Activated CD4-positive, CD25-positive, alpha-beta regulatory T cell treated with anti-CD3 and anti-CD28 coated beads, Interleukin-2, amount 50 U/mL, for 72 hours (primary cell): ENCODE measurements around the gene VWA8.
"Not testable (repeated sequence)": the region's sequence is repeated elsewhere in the genome, so short reads cannot be mapped to it uniquely, and the experiment has no call there.

Experiments used
- DNase-seq: peaks from one replicate; pipeline ENCODE4 v3.0.0; 2021

Gene VWA8

GRCh38 chr13:41639237-41639904 is 321.5 kb downstream of the VWA8 start:
- DNase-seq = no peak

DNA sequence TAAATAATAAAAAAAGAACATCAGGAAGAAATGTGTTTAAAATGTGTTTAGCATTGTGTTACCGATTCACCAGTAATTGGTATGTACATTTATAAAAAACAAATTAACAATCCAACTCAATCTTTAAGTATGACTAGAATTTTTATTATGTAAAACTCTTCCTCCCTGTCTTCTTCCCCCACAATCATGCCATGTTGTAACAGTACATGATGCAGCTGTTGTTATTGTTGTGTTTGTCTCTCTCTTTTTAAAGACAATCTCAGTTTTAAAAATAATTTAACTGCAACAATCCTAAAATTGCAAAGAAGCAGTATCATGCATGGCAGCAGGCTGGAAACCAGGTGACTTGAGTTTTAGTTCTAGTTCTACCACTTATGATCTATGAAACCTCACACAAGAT is 323.3 kb downstream of the VWA8 start:
- DNase-seq = no peak

GRCh38 chr13:41637032-41637431 is 323.9 kb downstream of the VWA8 start:
- DNase-seq = not testable (repeated sequence)

GRCh38 chr13:41636590-41636989 is 324.3 kb downstream of the VWA8 start:
- not testable (repeated sequence) for DNase-seq

- DNase-seq = no peak
Observed at GRCh38 chr13:41634407-41634806, 326.5 kb downstream of the VWA8 start.

- DNase-seq = no peak
Observed at GRCh38 chr13:41633776-41634175, 327.1 kb downstream of the VWA8 start.

DNA sequence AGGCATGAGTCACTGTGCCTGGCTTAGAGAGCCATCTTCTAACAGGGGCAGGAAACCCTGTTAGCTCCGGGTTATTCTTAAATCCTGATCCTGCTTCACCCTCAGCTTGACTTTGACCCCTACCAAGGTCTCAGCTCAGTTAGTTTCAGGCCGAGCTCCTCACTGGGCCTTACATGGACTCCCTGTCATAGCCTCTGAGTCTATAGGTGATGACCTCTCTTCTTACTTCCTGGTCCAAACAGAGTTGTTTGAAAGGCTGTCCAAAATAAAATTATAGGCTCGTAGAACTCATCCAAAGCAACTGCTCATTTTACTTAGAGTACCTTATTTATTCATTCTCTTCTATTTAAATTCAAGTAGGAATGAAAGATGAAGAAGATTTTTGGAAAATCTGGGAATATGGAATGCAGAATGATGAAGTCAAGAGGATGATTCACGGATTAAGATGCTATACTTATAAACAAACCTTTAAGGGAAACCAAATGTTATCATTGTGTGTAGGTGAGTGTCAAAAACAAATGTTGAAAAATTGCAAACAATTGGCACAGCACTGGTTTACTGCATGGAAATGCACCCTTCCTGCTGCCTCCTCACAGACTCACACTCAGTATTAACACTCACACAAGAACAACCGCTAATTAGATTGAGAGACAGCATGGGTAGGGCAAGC is 329.5 kb downstream of the VWA8 start:
- DNase-seq = no peak

DNA sequence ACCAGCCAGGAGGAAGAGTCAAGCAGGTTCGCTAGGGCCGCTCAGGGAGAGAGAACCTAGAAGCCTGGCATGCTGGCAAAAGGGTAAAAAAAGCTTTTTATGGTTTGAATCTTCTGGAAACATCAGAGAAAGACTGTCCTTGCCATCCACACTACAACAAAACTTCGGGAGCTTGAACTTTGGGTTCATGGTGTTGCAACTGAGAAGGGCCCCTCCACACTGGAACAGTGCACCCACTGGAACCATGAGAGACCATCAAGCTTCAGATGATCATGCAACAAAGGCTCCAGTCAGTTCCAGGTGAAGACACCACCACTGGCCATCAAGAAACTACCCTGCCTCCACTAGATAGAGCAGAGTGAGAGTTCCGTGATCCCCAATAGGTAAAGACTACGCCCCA is 333.5 kb downstream of the VWA8 start:
- no peak for DNase-seq

DNA sequence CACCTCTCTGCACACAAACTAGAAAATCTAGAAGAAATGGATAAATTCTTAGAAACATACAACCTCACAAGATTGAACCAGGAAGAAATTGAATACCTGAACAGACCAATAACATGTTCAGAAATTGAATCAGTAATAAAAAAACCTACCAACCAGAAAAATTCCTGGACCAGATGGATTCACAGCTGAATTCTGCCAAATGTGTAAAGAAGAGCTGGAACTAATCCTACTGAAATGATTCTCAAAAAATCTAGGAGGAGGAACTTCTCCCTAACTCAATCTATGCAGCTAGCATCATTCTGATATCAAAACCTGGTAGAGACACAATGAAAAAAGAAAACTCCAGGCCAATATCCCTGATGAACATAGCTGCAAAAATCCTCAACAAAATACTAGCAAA is 336.9 kb downstream of the VWA8 start:
- DNase-seq = no peak

DNA sequence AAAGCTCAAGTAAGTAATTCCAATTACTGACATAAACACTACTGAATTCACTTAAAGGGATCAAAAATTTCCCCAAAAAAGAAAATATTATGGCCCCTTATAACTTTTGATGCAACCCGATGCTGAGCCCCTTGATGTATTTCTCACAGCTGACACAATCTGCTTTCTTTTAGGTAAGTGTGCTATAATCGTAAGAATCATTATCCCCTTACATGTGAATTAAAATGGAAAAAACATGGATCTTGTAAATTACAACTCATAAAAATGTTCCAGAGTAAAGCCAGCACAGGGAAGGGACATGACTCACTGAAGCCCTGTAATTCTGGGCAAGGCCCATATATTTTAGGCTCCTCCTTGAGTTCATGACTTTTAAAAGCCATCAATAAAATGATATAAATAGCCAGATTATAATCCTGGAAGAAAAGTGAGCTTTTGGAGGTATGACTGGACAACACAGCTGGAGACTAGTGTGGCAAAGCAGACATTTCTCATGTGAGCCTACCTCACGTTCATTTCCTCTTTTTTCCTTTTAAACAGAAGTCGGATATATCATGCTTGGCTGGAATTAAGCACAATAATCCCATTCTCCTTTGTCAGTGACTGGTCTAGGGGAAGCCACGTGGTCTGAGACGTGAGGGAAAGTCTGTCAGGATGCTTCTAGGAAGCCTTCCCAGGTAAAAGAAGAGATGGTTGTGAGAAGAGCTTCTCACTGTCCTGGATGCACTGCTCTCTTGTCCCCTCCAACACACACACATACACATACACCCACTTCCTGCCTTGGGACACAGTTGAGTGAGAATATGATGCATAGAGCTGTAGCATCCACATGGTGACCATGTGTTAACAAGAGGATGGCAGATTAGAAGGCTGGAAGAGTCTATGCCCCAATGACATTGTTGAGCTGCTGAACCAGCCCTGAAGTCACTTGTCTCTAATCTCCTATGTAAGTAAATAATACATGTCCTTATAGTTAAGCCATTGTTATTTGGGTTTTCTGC is 338.2 kb downstream of the VWA8 start:
- DNase-seq = no peak

GRCh38 chr13:41621716-41622431 is 339.0 kb downstream of the VWA8 start:
- DNase-seq = no peak

GRCh38 chr13:41617633-41618032 is 343.3 kb downstream of the VWA8 start:
- DNase-seq = not testable (repeated sequence)

- no peak for DNase-seq
Observed at GRCh38 chr13:41616151-41616550, 344.8 kb downstream of the VWA8 start.

DNA sequence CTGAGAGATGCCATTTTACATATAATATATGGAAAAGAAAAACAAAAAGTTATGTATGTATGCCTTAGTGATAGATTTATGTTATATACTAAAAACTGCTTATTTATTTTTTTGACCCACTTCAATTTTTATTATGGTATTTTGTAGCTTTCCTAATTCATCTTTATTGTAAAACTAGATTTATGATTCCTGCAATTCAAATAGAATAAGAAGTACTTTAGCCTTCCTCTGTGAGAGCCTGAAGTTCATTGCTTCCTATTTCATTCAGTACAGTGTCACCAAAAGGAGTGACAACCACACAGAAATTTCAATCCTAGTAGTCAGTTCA is 345.4 kb downstream of the VWA8 start:
- DNase-seq = no peak

DNA sequence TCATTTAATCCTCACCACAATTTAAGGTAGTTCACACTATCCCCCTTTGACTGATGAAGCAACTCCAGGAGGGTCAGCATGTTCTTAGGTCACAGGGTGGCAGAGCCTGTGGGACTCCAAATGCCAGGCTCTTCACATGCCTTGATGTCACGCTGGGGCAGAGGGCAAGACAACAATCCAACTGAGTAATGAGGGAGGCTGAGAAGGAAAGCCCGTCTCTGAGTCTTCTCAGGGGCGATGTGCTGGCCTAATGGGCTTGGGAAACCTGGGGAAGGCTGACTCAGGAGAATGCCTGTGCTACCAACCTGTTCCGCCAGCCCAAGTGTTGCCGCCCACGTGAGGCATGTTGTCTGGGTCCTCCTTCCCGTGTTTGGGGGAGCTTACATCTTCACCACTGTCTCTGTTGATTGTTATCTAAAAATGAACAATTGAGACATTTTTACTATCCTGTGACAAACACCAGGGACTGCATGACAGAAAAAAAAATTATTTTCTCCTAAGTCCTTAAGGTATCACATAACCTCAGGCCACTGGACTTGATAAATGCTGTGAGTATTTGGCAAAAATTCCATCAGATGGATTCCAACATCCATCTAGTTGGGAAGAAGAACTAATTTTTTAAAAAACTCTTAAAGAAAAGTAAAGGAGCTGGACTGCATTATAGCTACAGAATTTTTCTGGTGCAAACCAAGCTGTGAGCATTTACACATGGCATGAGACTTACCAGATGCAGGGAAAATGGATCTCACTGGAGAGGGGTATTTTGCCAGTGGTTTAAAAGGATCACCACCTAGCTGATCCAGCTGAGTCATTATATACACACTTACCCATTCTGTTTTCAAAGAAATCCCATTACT is 346.0 kb downstream of the VWA8 start:
- no peak for DNase-seq

GRCh38 chr13:41613984-41614661 is 346.8 kb downstream of the VWA8 start:
- no peak for DNase-seq

DNA sequence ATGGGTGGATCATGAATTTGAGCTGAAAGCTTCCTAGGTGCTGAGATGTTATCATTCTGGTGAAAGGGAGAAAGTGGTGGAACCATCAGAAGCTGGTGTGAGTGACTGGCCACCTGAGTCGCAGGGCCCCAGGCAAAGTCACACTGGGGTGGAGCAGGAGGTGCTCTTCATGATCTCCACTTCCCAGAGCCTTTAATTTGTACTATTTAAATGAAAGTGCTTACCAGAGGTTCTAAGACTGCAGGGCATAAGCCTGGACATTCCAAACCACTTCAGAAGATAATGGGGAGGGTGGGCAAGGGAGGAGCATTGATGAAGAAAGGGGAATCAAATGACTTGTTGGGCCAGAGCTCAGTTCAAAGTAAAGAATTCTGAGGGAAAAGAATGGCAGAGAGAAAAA is 347.4 kb downstream of the VWA8 start:
- no peak for DNase-seq

DNA sequence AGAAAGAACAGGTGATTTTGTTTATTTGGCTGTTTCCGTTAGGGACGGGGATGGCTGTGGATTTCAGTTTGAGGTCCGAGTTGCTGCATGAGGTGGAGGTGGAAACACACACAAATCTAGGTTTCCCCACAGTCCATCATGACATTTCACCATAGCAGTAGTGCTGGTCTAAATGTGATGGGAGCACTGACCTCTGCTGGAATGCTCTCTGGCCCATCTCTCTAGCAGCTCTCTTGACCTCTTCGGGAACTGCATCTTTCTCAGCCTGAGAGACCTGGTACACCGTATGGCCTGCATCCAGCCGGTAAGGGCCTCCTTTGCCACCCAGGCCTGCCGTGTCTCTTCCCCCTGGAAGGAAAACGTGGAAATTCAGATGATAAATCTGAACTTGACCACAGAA is 349.5 kb downstream of the VWA8 start:
- no peak for DNase-seq

- no peak for DNase-seq
Observed at GRCh38 chr13:41610404-41610803, 350.5 kb downstream of the VWA8 start.

- DNase-seq = no peak
Observed at GRCh38 chr13:41609828-41610227, 351.1 kb downstream of the VWA8 start.

GRCh38 chr13:41608839-41609177 is 352.1 kb downstream of the VWA8 start:
- DNase-seq = no peak
